PC-9 (cell line): ENCODE data around the gene KCNIP1.

Experiments
- CTCF ChIP-seq: fragments of 200-600 bp; sonication (generic); conservative IDR thresholded peaks from 2 replicates; pipeline ENCODE4 v1.6.1; 2017; ENCODE audit warnings: mixed run types, antibody characterized with exemption, mild to moderate bottlenecking, moderate library complexity
- EZH2 ChIP-seq: fragments of 200-600 bp; sonication (generic); IDR thresholded peaks from 2 replicates; pipeline ENCODE4 v1.8.0; 2017; ENCODE audit warnings: antibody characterized with exemption, low read depth

GRCh38 chr5:170484459-170484831 lies 19.4 kb upstream of the KCNIP1 start:
- TF ChIP-seq CTCF (no peak), EZH2 (no peak)
